Type B pancreatic cell (in vitro differentiated cells): Measurements from ENCODE around the gene ASXL1. TPM values are rescaled to one million over a fixed set of nuclear protein-coding genes. Genes with fewer than 3 reads are reported as not detected.
"Not testable (repeated sequence)": the region's sequence is repeated elsewhere in the genome, so short reads cannot be mapped to it uniquely, and the experiment has no call there.

Experiments
- DNase-seq: peaks from one replicate; pipeline ENCODE4 v3.0.0; 2021; ENCODE audit warnings: mixed read lengths; ENCODE audit not compliant: unreplicated experiment; ENCODE audit errors: extremely low spot score
- H3K27ac Mint-ChIP-seq: 2 replicates; pipeline ENCODE4 v1.8.0; 2021; ENCODE audit warnings: mild to moderate bottlenecking, mixed read lengths
- H3K27me3 Mint-ChIP-seq: 2 replicates; pipeline ENCODE4 v1.8.0; 2021; ENCODE audit warnings: mixed read lengths
- H3K36me3 Mint-ChIP-seq: 2 replicates; pipeline ENCODE4 v1.8.0; 2021; ENCODE audit warnings: mixed read lengths
- H3K4me1 Mint-ChIP-seq: one replicate; pipeline ENCODE4 v1.8.0; 2021; ENCODE audit warnings: mixed read lengths; ENCODE audit not compliant: unreplicated experiment
- H3K4me3 Mint-ChIP-seq: 2 replicates; pipeline ENCODE4 v1.8.0; 2021; ENCODE audit warnings: mild to moderate bottlenecking, mixed read lengths
- H3K9me3 Mint-ChIP-seq: 2 replicates; pipeline ENCODE4 v1.8.0; 2021; ENCODE audit warnings: mixed read lengths
- CTCF ChIP-seq: fragments of 200-600 bp; sonication (generic); conservative IDR thresholded peaks from 2 replicates; pipeline ENCODE4 v1.5.0; 2021; ENCODE audit warnings: antibody characterized with exemption, mild to moderate bottlenecking
- total RNA-seq: library from RNA; stranded (reverse); gene quantifications from 2 replicates; pipeline ENCODE4 v1.2.1, GENCODE V29; 2021; ENCODE audit warnings: low replicate concordance

Gene ASXL1
- total RNA-seq, 1 donor from 2014 or later = 157 TPM

- Mint-ChIP-seq H3K4me1 (peaks cover 53% of the 10 kb centered on the region), H3K4me3 (no peak overlapping the region), H3K9me3 (no peaks in the 10 kb centered on the region), H3K27ac (no peak overlapping the region), H3K36me3 (peaks cover 7% of the 10 kb centered on the region), H3K27me3 (no peaks in the 10 kb centered on the region)
- no peak for DNase-seq
- TF ChIP-seq CTCF = no peak
Observed at GRCh38 chr20:32366380-32366779, 8.2 kb downstream of the ASXL1 start.

- H3K4me3 Mint-ChIP-seq = peak overlapping the region; percentile 4
- no peaks in the 10 kb centered on the region for H3K9me3 Mint-ChIP-seq
- peaks cover 15% of the 10 kb centered on the region for H3K36me3 Mint-ChIP-seq
- peaks cover 42% of the 10 kb centered on the region for H3K4me1 Mint-ChIP-seq
- DNase-seq = no peak
- H3K27me3 Mint-ChIP-seq = no peaks in the 10 kb centered on the region
- H3K27ac Mint-ChIP-seq = peak overlapping the region; percentile 21
- no peak for TF ChIP-seq CTCF
Observed at GRCh38 chr20:32368323-32368722, 10.2 kb downstream of the ASXL1 start.

- H3K27ac Mint-ChIP-seq = no peak overlapping the region
- no peak for TF ChIP-seq CTCF
- H3K9me3 Mint-ChIP-seq = no peaks in the 10 kb centered on the region
- no peaks in the 10 kb centered on the region for H3K27me3 Mint-ChIP-seq
- DNase-seq = no peak
- H3K4me1 Mint-ChIP-seq = peaks cover 37% of the 10 kb centered on the region
- H3K4me3 Mint-ChIP-seq = peak overlapping the region; percentile 10
- peaks cover 15% of the 10 kb centered on the region for H3K36me3 Mint-ChIP-seq
Observed at GRCh38 chr20:32368925-32369324, 10.8 kb downstream of the ASXL1 start.

GRCh38 chr20:32370897-32371296, 12.8 kb downstream of the ASXL1 start:
- DNase-seq = no peak
- Mint-ChIP-seq H3K4me3 (no peak overlapping the region), H3K9me3 (no peaks in the 10 kb centered on the region), H3K27me3 (no peaks in the 10 kb centered on the region), H3K4me1 (peaks cover 24% of the 10 kb centered on the region), H3K27ac (no peak overlapping the region), H3K36me3 (peaks cover 15% of the 10 kb centered on the region)
- no peak for TF ChIP-seq CTCF

- DNase-seq = no peak
- no peak for TF ChIP-seq CTCF
- Mint-ChIP-seq H3K4me1 (peaks cover under 1% of the 10 kb centered on the region), H3K4me3 (no peak overlapping the region), H3K9me3 (no peaks in the 10 kb centered on the region), H3K27ac (no peak overlapping the region), H3K27me3 (no peaks in the 10 kb centered on the region), H3K36me3 (peaks cover 13% of the 10 kb centered on the region)
Observed at GRCh38 chr20:32378461-32378860, 20.3 kb downstream of the ASXL1 start.

GRCh38 chr20:32380037-32380436, 21.9 kb downstream of the ASXL1 start:
- not testable (repeated sequence) for DNase-seq, H3K4me3 Mint-ChIP-seq, H3K27me3 Mint-ChIP-seq, H3K27ac Mint-ChIP-seq, H3K9me3 Mint-ChIP-seq
- H3K36me3 Mint-ChIP-seq = peaks cover 18% of the 10 kb centered on the region
- peaks cover 13% of the 10 kb centered on the region for H3K4me1 Mint-ChIP-seq
